Loucy (cell line): ENCODE data around the gene SLX4IP.

Source experiments
- EZH2phosphoT487 ChIP-seq: fragments of 200-600 bp; IDR thresholded peaks from 2 replicates; pipeline ENCODE4 v1.6.1; 2018; ENCODE audit warnings: antibody characterized with exemption, mild to moderate bottlenecking, moderate library complexity, borderline replicate concordance
- TF ChIP-seq, protein P1 (sequence below): fragments of 200-600 bp; sonication (generic); conservative IDR thresholded peaks from 2 replicates; pipeline ENCODE4 v1.5.1; 2014; ENCODE audit warnings: mild to moderate bottlenecking, antibody characterized with exemption, low read length

DNA sequence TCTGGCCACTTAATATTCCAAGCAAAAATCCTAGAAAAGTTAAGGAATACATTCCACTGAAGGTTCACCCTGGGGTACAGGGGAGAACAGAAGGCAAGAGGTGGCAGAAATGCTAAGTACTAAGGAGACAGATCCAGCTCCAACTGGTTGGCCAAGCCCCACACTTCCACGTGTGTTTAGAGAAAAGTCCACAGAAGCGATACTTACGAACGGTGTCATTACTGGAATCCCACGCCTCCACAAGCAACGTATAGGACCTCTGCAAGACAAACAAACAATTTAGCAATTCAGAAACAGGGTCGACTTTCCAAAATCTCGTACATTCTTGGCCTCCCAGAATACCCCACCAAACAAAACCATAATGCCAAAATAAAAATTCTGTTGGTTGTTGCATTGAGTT lies 228.7 kb downstream of the SLX4IP start:
- TF ChIP-seq, protein P1, sequence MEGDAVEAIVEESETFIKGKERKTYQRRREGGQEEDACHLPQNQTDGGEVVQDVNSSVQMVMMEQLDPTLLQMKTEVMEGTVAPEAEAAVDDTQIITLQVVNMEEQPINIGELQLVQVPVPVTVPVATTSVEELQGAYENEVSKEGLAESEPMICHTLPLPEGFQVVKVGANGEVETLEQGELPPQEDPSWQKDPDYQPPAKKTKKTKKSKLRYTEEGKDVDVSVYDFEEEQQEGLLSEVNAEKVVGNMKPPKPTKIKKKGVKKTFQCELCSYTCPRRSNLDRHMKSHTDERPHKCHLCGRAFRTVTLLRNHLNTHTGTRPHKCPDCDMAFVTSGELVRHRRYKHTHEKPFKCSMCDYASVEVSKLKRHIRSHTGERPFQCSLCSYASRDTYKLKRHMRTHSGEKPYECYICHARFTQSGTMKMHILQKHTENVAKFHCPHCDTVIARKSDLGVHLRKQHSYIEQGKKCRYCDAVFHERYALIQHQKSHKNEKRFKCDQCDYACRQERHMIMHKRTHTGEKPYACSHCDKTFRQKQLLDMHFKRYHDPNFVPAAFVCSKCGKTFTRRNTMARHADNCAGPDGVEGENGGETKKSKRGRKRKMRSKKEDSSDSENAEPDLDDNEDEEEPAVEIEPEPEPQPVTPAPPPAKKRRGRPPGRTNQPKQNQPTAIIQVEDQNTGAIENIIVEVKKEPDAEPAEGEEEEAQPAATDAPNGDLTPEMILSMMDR, result no peak
- no peak for TF ChIP-seq EZH2phosphoT487
